ENCODE data around the gene TEX12.
"Not testable (repeated sequence)": the region's sequence is repeated elsewhere in the genome, so short reads cannot be mapped to it uniquely, and the experiment has no call there.

TEX12 gene

DNA sequence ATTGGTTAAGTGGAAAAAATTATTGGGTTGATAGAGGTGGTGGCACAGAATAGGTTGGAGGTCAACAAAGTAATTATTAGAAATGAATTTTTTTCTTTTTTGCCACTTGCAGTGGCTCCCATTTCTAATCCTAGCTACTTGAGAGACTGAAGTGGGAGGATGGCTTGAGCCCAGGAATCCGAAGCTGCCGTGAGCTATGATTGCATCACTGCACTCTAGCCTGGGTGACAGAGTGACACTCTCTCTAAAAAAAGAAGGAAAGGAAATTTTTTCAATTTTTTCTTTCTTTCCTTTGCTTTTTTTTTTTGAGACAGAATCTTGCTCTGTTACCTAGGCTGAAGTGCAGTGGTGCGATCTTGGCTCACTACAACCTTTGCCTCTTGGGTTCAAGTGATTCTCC is 6.0 kb downstream of the TEX12 start:
- H3K27me3 ChIP-seq (ENCODE audit: control insufficient read depth, insufficient read depth, low read length), result no peaks in the 10 kb centered on the region
- no peaks in the 10 kb centered on the region for H3K36me3 ChIP-seq (ENCODE audit: control insufficient read depth, insufficient read depth, low read length)
- no peak overlapping the region for H3K4me3 ChIP-seq (ENCODE audit: low read length)
- no peaks in the 10 kb centered on the region for H3K4me1 ChIP-seq (ENCODE audit: control insufficient read depth, insufficient read depth, low read length)
- no peaks in the 10 kb centered on the region for H3K9me3 ChIP-seq (ENCODE audit: control insufficient read depth, low read length)
- H3K9ac ChIP-seq (ENCODE audit: low read length), result no peak overlapping the region

GRCh38 chr11:112174789-112175598 is 7.8 kb downstream of the TEX12 start, which contains the start of gene BCO2:
TSS of gene BCO2 (plus strand) at chr11:112175512. CDS start at chr11:112175602, 90 bp downstream.
- Histone ChIP-seq H3K27me3 (ENCODE audit: control insufficient read depth, insufficient read depth, low read length) (no peaks in the 10 kb centered on the region), H3K9ac (ENCODE audit: low read length) (no peak within 1 kb of the TSS), H3K9me3 (ENCODE audit: control insufficient read depth, low read length) (no peaks in the 10 kb centered on the region), H3K4me3 (ENCODE audit: low read length) (no peak within 1 kb of the TSS), H3K4me1 (ENCODE audit: control insufficient read depth, insufficient read depth, low read length) (no peaks in the 10 kb centered on the region), H3K36me3 (ENCODE audit: control insufficient read depth, insufficient read depth, low read length) (no peaks in the 10 kb centered on the region)

GRCh38 chr11:112175599-112175952 is 8.4 kb downstream of the TEX12 start:
- Histone ChIP-seq H3K9ac (ENCODE audit: low read length) (no peak overlapping the region), H3K4me1 (ENCODE audit: control insufficient read depth, insufficient read depth, low read length) (no peaks in the 10 kb centered on the region), H3K36me3 (ENCODE audit: control insufficient read depth, insufficient read depth, low read length) (no peaks in the 10 kb centered on the region), H3K9me3 (ENCODE audit: control insufficient read depth, low read length) (no peaks in the 10 kb centered on the region), H3K4me3 (ENCODE audit: low read length) (no peak overlapping the region), H3K27me3 (ENCODE audit: control insufficient read depth, insufficient read depth, low read length) (no peaks in the 10 kb centered on the region)

GRCh38 chr11:112176077-112176476 is 8.9 kb downstream of the TEX12 start:
- no peak overlapping the region for H3K4me3 ChIP-seq (ENCODE audit: low read length)
- no peaks in the 10 kb centered on the region for H3K27me3 ChIP-seq (ENCODE audit: control insufficient read depth, insufficient read depth, low read length)
- H3K9ac ChIP-seq (ENCODE audit: low read length), result no peak overlapping the region
- H3K36me3 ChIP-seq (ENCODE audit: control insufficient read depth, insufficient read depth, low read length), result no peaks in the 10 kb centered on the region
- no peaks in the 10 kb centered on the region for H3K9me3 ChIP-seq (ENCODE audit: control insufficient read depth, low read length)
- H3K4me1 ChIP-seq (ENCODE audit: control insufficient read depth, insufficient read depth, low read length), result no peaks in the 10 kb centered on the region

GRCh38 chr11:112177589-112177988 is 10.4 kb downstream of the TEX12 start:
- no peaks in the 10 kb centered on the region for H3K36me3 ChIP-seq (ENCODE audit: control insufficient read depth, insufficient read depth, low read length)
- no peaks in the 10 kb centered on the region for H3K9me3 ChIP-seq (ENCODE audit: control insufficient read depth, low read length)
- no peaks in the 10 kb centered on the region for H3K27me3 ChIP-seq (ENCODE audit: control insufficient read depth, insufficient read depth, low read length)
- H3K4me3 ChIP-seq (ENCODE audit: low read length), result no peak overlapping the region
- H3K9ac ChIP-seq (ENCODE audit: low read length), result no peak overlapping the region
- no peaks in the 10 kb centered on the region for H3K4me1 ChIP-seq (ENCODE audit: control insufficient read depth, insufficient read depth, low read length)

- Histone ChIP-seq H3K9me3 (ENCODE audit: control insufficient read depth, low read length) (no peaks in the 10 kb centered on the region), H3K27me3 (ENCODE audit: control insufficient read depth, insufficient read depth, low read length) (no peaks in the 10 kb centered on the region), H3K4me3 (ENCODE audit: low read length) (no peak overlapping the region), H3K9ac (ENCODE audit: low read length) (no peak overlapping the region), H3K36me3 (ENCODE audit: control insufficient read depth, insufficient read depth, low read length) (no peaks in the 10 kb centered on the region), H3K4me1 (ENCODE audit: control insufficient read depth, insufficient read depth, low read length) (no peaks in the 10 kb centered on the region)
Observed at GRCh38 chr11:112178428-112178827, 11.3 kb downstream of the TEX12 start.

- H3K9ac ChIP-seq (ENCODE audit: low read length), result no peak overlapping the region
- no peaks in the 10 kb centered on the region for H3K36me3 ChIP-seq (ENCODE audit: control insufficient read depth, insufficient read depth, low read length)
- H3K4me3 ChIP-seq (ENCODE audit: low read length), result no peak overlapping the region
- H3K9me3 ChIP-seq (ENCODE audit: control insufficient read depth, low read length), result no peaks in the 10 kb centered on the region
- no peaks in the 10 kb centered on the region for H3K4me1 ChIP-seq (ENCODE audit: control insufficient read depth, insufficient read depth, low read length)
- no peaks in the 10 kb centered on the region for H3K27me3 ChIP-seq (ENCODE audit: control insufficient read depth, insufficient read depth, low read length)
Observed at GRCh38 chr11:112178936-112179335, 11.8 kb downstream of the TEX12 start.

DNA sequence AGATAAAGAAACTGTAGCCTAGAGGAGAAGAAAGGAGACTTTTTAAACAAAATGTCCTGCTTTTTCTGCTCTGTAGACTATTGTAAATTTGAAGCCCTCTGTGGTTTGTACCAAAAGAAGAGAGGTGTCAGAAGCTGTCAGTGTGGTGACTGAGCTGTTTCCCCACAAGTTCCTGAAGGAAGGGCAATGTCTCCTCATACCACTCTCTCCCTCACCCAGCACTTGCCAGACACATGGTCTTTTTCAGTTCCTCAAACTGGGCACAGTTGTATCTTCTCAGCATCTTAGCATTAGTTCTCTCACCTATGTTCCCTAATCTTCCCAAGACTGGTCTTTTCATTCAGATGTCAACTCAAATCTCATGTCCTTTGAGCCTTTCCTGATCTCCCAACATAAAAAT is 12.4 kb downstream of the TEX12 start:
- no peaks in the 10 kb centered on the region for H3K9me3 ChIP-seq (ENCODE audit: control insufficient read depth, low read length)
- no peak overlapping the region for H3K9ac ChIP-seq (ENCODE audit: low read length)
- H3K4me3 ChIP-seq (ENCODE audit: low read length), result no peak overlapping the region
- H3K4me1 ChIP-seq (ENCODE audit: control insufficient read depth, insufficient read depth, low read length), result no peaks in the 10 kb centered on the region
- no peaks in the 10 kb centered on the region for H3K27me3 ChIP-seq (ENCODE audit: control insufficient read depth, insufficient read depth, low read length)
- no peaks in the 10 kb centered on the region for H3K36me3 ChIP-seq (ENCODE audit: control insufficient read depth, insufficient read depth, low read length)

- Histone ChIP-seq H3K27me3 (ENCODE audit: control insufficient read depth, insufficient read depth, low read length) (no peaks in the 10 kb centered on the region), H3K4me1 (ENCODE audit: control insufficient read depth, insufficient read depth, low read length) (no peaks in the 10 kb centered on the region), H3K9me3 (ENCODE audit: control insufficient read depth, low read length) (no peaks in the 10 kb centered on the region), H3K9ac (ENCODE audit: low read length) (no peak overlapping the region), H3K4me3 (ENCODE audit: low read length) (no peak overlapping the region), H3K36me3 (ENCODE audit: control insufficient read depth, insufficient read depth, low read length) (no peaks in the 10 kb centered on the region)
Observed at GRCh38 chr11:112182867-112183266, 15.7 kb downstream of the TEX12 start.

DNA sequence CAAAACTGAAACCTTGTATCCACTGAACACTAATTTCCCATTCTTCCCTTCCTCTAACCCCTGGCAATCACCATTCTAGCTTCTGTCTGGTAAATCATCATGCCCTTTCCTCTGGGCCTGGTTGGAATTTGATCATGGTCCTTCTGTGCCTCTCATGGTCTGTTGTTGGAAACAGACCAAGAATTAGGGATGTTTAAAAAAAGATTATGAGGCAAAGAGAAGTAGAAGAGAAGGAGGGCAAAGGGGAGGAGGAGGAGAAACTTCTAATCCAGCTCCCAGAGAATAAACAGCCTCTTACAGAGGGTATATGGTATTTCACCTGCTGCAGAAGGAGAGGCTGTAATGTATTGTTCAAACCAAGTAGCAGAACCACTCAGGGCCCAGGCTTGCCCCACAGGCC is 18.7 kb downstream of the TEX12 start:
- no peak overlapping the region for H3K9ac ChIP-seq (ENCODE audit: low read length)
- no peaks in the 10 kb centered on the region for H3K36me3 ChIP-seq (ENCODE audit: control insufficient read depth, insufficient read depth, low read length)
- no peaks in the 10 kb centered on the region for H3K9me3 ChIP-seq (ENCODE audit: control insufficient read depth, low read length)
- no peak overlapping the region for H3K4me3 ChIP-seq (ENCODE audit: low read length)
- H3K27me3 ChIP-seq (ENCODE audit: control insufficient read depth, insufficient read depth, low read length), result no peaks in the 10 kb centered on the region
- H3K4me1 ChIP-seq (ENCODE audit: control insufficient read depth, insufficient read depth, low read length), result no peaks in the 10 kb centered on the region

DNA sequence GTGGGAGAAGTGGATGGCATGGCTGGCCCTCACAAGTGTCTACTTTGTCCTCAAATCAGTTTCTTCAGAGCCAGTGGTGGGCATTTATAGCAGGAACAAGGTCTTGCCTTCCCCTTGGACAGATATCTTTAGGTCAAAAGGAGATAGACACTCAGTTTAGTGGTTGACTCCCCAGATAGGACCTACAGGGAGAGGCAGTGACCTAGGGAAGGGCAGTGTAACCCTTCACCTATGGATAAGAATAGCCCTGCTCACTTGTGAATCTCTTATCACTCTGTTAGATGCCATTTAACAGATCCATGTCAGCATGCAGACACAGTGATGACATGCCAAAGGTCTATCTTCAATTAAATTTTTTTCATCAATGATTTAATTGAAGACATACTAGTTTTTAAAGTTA is 19.1 kb downstream of the TEX12 start:
- Histone ChIP-seq H3K4me1 (ENCODE audit: control insufficient read depth, insufficient read depth, low read length) (no peaks in the 10 kb centered on the region), H3K27me3 (ENCODE audit: control insufficient read depth, insufficient read depth, low read length) (no peaks in the 10 kb centered on the region), H3K9ac (ENCODE audit: low read length) (no peak overlapping the region), H3K9me3 (ENCODE audit: control insufficient read depth, low read length) (no peaks in the 10 kb centered on the region), H3K4me3 (ENCODE audit: low read length) (no peak overlapping the region), H3K36me3 (ENCODE audit: control insufficient read depth, insufficient read depth, low read length) (no peaks in the 10 kb centered on the region)

GRCh38 chr11:112195113-112195512 is 27.9 kb downstream of the TEX12 start:
- not testable (repeated sequence) for H3K9ac ChIP-seq (ENCODE audit: low read length); H3K4me1 ChIP-seq (ENCODE audit: control insufficient read depth, insufficient read depth, low read length); H3K4me3 ChIP-seq (ENCODE audit: low read length); H3K9me3 ChIP-seq (ENCODE audit: control insufficient read depth, low read length); H3K27me3 ChIP-seq (ENCODE audit: control insufficient read depth, insufficient read depth, low read length); H3K36me3 ChIP-seq (ENCODE audit: control insufficient read depth, insufficient read depth, low read length)

GRCh38 chr11:112195951-112196351 is 28.8 kb downstream of the TEX12 start:
- Histone ChIP-seq H3K27me3 (ENCODE audit: control insufficient read depth, insufficient read depth, low read length) (no peaks in the 10 kb centered on the region), H3K4me1 (ENCODE audit: control insufficient read depth, insufficient read depth, low read length) (no peaks in the 10 kb centered on the region), H3K9me3 (ENCODE audit: control insufficient read depth, low read length) (no peaks in the 10 kb centered on the region), H3K4me3 (ENCODE audit: low read length) (no peak overlapping the region), H3K36me3 (ENCODE audit: control insufficient read depth, insufficient read depth, low read length) (no peaks in the 10 kb centered on the region), H3K9ac (ENCODE audit: low read length) (no peak overlapping the region)
